Nephron (organoid): ENCODE data around the gene CCDC97.

ENCODE experiments used
- H3K27ac Mint-ChIP-seq, 3 experiments: 2 replicates each; pipeline ENCODE4 v1.8.0; 2020; ENCODE audit warnings: mixed read lengths in 3 of 3, mild to moderate bottlenecking in 2 of 3, moderate library complexity in 1 of 3
- H3K27me3 Mint-ChIP-seq: 2 replicates; pipeline ENCODE4 v1.8.0; 2021; ENCODE audit warnings: low read depth, mild to moderate bottlenecking, moderate library complexity, mixed read lengths
- H3K36me3 Mint-ChIP-seq: 2 replicates; pipeline ENCODE4 v1.8.0; 2020; ENCODE audit warnings: low read depth, mixed read lengths
- H3K4me1 Mint-ChIP-seq: 2 replicates; pipeline ENCODE4 v1.8.0; 2020; ENCODE audit warnings: mixed read lengths
- H3K4me3 Mint-ChIP-seq, 3 experiments: 2 replicates each; pipeline ENCODE4 v1.8.0; 2020; ENCODE audit warnings: mild to moderate bottlenecking in 3 of 3, mixed read lengths in 3 of 3, moderate library complexity in 2 of 3
- H3K9me3 Mint-ChIP-seq: 2 replicates; pipeline ENCODE4 v1.8.0; 2020; ENCODE audit warnings: mixed read lengths
- CTCF ChIP-seq, 3 experiments: fragments of 200-600 bp; sonication (generic); IDR thresholded peaks; one replicate each; pipeline ENCODE4 v1.5.0; 2021; ENCODE audit warnings: antibody characterized with exemption in 3 of 3; ENCODE audit not compliant: unreplicated experiment in 3 of 3

CCDC97 gene

DNA sequence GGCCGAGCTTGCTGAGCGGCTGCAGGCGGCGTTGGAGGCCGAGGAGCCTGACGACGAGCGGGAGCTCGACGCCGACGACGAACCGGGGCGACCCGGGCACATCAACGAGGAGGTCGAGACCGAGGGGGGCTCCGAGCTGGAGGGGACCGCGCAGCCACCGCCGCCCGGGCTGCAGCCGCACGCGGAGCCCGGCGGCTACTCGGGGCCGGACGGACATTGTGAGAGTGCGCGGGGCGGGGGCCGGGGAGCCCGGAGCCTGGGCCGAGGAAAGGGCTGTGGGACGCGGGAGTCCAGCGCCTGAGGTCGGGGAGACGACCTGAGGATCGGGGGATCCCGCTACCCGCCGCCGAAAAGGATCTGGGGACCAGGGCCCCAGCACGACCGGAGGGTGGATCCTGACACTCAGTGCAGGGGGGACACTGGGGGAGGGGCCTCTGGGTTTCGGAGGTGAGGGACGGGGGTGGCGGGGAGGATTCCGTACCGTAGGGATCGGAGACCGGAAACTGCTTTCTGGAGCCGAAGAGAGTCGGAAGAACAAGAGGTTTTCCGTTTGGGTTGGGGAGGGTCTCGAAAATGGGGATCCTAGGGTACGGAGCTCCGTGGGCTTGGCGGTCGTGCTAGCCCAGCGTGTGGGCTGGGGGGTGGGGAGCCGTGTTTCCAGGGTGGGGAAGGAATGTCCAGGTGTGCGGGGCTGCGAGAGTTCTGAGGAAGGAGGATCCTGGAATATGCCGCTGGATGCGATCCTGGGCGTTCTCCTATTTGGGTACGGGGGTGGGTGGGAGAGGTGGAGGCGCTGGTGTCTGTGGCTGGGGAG, 45.2 kb upstream of the CCDC97 start:
- TF ChIP-seq CTCF (IDR thresholded peaks at IDR 0.05; ENCODE audit: unreplicated experiment in 3 of 3) = no peak
- Mint-ChIP-seq H3K4me3 (peak overlapping the region; percentile 86 to 98 (median 94)), H3K4me1 (peaks cover 35% of the 10 kb centered on the region), H3K9me3 (no peaks in the 10 kb centered on the region), H3K27ac (peak overlapping the region; percentile 99 to 100 (median 99)), H3K36me3 (peaks cover 36% of the 10 kb centered on the region), H3K27me3 (no peaks in the 10 kb centered on the region)

DNA sequence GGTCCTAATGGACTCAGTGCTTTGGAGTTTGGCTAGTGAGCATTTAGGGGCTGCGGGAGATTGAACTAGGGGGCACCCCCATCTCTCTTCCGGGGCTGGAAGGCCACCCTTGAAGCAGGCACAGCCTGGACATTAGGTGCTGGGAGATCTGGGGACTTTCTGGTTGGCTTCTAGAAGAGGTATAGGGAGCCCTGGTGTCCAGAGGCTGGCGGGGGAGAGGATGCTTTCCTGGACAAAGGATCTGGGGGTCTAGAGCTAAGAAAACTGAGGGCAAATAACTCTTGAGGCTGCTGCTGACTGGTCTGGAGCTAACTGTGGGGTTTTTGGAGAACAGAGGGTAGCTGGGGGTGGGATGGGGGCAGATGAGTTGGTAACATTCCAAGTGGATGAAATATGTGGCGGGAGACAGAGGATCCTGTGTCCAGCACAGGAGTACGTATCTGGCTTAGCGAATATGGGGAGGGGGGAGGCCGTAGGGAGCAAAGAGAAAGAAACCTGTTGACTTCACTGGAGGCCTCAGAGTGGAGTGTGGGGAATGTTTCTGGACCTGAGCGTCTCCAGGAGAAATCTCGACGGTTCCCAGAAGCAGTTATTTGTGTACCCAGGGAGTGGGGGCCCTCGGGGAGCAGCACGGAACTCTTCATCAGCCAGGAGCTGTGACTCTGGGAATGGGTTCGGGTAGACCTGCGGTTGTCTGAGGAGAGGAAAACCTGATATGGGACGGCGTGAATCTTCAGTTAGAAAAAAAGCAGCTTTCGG, 44.4 kb upstream of the CCDC97 start:
- no peaks in the 10 kb centered on the region for H3K9me3 Mint-ChIP-seq
- H3K36me3 Mint-ChIP-seq = peaks cover 33% of the 10 kb centered on the region
- no peaks in the 10 kb centered on the region for H3K27me3 Mint-ChIP-seq
- peak overlapping the region; percentile 99 to 100 (median 99) for H3K27ac Mint-ChIP-seq
- no peak for TF ChIP-seq CTCF (IDR thresholded peaks at IDR 0.05; ENCODE audit: unreplicated experiment in 3 of 3)
- H3K4me1 Mint-ChIP-seq = peaks cover 35% of the 10 kb centered on the region
- H3K4me3 Mint-ChIP-seq = peak overlapping the region; percentile 86 to 98 (median 94)

DNA sequence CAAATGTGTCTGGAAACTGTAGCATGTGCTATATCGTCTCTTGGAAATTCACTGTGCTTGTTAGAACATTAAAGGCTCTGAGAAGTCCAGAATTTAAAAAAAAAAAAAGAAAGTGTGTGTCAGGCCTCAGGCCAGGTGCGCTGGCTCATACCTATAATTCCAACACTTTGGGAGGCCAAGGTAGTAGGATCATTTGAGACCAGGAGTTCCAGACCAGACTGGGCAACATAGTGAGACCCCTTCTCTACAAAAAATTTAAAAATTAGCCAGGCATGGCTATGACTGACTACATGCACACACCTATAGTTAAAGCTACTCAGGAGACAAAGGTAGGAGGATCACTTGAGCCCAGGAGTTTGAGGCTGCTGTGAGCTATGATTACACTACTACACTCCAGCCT, 40.9 kb upstream of the CCDC97 start:
- Mint-ChIP-seq H3K4me1 (peaks cover 27% of the 10 kb centered on the region), H3K36me3 (peaks cover 61% of the 10 kb centered on the region)
- no peak for TF ChIP-seq CTCF (IDR thresholded peaks at IDR 0.05; ENCODE audit: unreplicated experiment in 3 of 3)

GRCh38 chr19:41269571-41269970, 40.4 kb upstream of the CCDC97 start:
- Mint-ChIP-seq H3K27me3 (no peaks in the 10 kb centered on the region), H3K4me3 (no peak overlapping the region), H3K36me3 (peaks cover 66% of the 10 kb centered on the region), H3K27ac (no peak overlapping the region), H3K4me1 (peaks cover 27% of the 10 kb centered on the region), H3K9me3 (no peaks in the 10 kb centered on the region)
- no peak for TF ChIP-seq CTCF (IDR thresholded peaks at IDR 0.05; ENCODE audit: unreplicated experiment in 3 of 3)

More for the DNA sequence above, 40.9 kb upstream of the CCDC97 start:
- Mint-ChIP-seq H3K9me3 (no peaks in the 10 kb centered on the region), H3K27me3 (no peaks in the 10 kb centered on the region), H3K4me3 (no peak overlapping the region), H3K27ac (no peak overlapping the region)

- no peak overlapping the region for H3K27ac Mint-ChIP-seq
- H3K27me3 Mint-ChIP-seq = no peaks in the 10 kb centered on the region
- H3K4me3 Mint-ChIP-seq = no peak overlapping the region
- no peak for TF ChIP-seq CTCF (IDR thresholded peaks at IDR 0.05; ENCODE audit: unreplicated experiment in 3 of 3)
- no peaks in the 10 kb centered on the region for H3K4me1 Mint-ChIP-seq
- peaks cover 78% of the 10 kb centered on the region for H3K36me3 Mint-ChIP-seq
- no peaks in the 10 kb centered on the region for H3K9me3 Mint-ChIP-seq
These were observed 36.9 kb upstream of the CCDC97 start for GRCh38 chr19:41273076-41273475.
